Measurements from ENCODE around the gene ABHD10.

Gene ABHD10

DNA sequence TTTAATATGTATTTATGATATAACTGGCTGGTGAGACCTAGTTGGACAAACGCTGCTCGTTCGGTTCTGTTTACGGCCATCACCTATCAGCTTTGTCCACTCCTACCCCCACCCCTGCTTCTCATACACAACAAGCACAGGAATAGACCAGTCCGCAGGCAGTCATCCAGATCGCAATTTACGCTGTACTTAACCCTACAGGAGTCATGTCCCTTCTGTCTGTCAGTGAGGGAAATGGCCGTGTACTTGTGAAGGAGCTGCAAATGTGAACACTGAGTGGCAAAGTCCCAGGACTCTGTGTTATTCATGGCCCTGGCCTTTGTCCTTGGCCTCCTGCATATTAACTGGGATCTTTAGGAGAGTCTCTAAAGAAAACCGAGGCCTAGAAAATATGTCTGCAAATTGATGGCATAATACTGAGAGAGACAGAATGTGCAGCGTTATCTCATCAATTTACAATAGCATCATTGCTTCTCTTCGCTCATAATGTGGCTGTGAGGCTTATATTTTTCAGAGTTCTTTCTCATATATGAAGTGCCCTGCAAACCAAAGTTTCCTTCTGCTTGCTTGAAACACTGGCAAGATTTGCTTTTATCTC lies 7.2 kb upstream of the ABHD10 start:
- DNase-seq: no peak
- no peak for TF ChIP-seq POLR2A (IDR thresholded peaks at IDR 0.05; ENCODE audit: low read length)
- TF ChIP-seq GATA1 (IDR thresholded peaks at IDR 0.05; ENCODE audit: low read depth, low read length): no peak

- DNase-seq: no peak
- TF ChIP-seq GATA1 (IDR thresholded peaks at IDR 0.05; ENCODE audit: low read depth, low read length) (no peak), POLR2A (IDR thresholded peaks at IDR 0.05; ENCODE audit: low read length) (no peak)
Measured at GRCh38 chr3:111972891-111973290, 5.9 kb upstream of the ABHD10 start.

- no peak for TF ChIP-seq GATA1 (IDR thresholded peaks at IDR 0.05; ENCODE audit: low read depth, low read length)
- TF ChIP-seq POLR2A (IDR thresholded peaks at IDR 0.05; ENCODE audit: low read length): no peak
- no peak for DNase-seq
Measured at GRCh38 chr3:111975131-111975530, 3.7 kb upstream of the ABHD10 start.

- TF ChIP-seq GATA1 (IDR thresholded peaks at IDR 0.05; ENCODE audit: low read depth, low read length) (no peak), POLR2A (IDR thresholded peaks at IDR 0.05; ENCODE audit: low read length) (no peak)
- no peak for DNase-seq
Measured at GRCh38 chr3:111976254-111976653, 2.6 kb upstream of the ABHD10 start.

DNA sequence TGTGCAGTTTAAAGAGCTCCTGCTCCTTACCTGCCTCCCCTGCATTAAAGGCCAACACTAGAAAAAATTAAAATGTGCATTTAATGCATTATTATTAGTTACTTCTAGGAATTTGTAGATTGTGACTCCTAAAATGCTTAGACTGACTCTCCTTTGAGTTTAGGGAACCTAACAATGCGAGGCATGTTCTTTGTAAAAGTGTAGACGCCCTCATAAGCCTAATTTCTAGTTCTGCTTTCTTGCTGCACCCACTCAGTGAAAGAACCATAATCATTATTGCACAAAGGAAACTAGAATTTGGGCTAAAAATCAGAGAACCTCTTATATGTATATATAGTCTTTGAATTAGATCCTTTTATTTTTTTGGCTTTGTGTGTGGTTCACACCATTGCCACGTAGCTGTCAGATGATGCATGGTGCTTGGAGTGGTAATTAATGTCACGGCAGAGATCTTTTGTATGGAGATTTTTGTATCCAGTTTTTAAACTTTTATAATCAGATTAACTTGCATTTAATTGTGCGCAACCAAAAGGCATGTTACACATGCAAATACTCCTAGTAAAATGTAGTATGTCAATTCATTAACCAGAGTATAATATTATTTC lies 710 bp downstream of the ABHD10 start:
- DNase-seq: peak; percentile 45 to 62
- TF ChIP-seq GATA1 (IDR thresholded peaks at IDR 0.05; ENCODE audit: low read depth, low read length): no peak
- TF ChIP-seq POLR2A (IDR thresholded peaks at IDR 0.05; ENCODE audit: low read length): no peak

DNA sequence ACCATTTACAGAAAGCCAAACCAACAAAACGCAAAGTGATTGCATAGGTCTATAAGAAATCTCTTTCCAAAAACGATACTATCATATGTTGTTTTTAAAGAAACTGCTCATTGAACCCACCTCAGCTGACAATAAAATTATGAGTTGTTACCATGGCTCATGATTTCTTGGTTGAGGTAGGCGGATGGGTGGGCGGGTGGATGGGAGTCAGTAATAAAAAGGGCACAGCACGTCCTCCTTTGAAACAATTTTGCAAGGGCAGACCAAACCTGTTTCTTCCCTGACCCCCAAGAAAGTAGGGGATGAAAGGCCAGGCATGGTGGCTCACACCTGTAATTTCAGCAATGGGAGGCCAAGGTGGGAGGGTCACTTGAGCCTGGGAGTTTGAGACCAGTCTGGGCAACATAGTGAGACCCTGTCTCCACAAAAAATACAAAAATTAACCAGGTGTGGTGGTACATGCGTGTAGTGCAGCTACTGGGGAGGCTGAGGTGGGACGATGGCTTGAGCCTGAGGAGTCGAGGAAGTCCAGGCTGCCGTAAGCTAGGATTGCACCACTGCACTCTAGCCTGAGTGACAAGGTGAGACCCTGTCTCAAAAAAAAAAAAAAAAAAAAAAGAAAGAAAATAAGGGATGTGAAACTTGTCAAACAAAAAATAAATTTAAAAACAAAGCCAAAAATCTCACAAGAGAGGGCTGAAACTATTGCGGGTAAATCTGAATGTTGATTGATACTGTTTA lies 2.1 kb downstream of the ABHD10 start:
- no peak for TF ChIP-seq GATA1 (IDR thresholded peaks at IDR 0.05; ENCODE audit: low read depth, low read length)
- no peak for TF ChIP-seq POLR2A (IDR thresholded peaks at IDR 0.05; ENCODE audit: low read length)
- DNase-seq: no peak

GRCh38 chr3:111981457-111981763 lies 2.6 kb downstream of the ABHD10 start:
- TF ChIP-seq GATA1 (IDR thresholded peaks at IDR 0.05; ENCODE audit: low read depth, low read length) (no peak), POLR2A (IDR thresholded peaks at IDR 0.05; ENCODE audit: low read length) (no peak)
- no peak for DNase-seq

DNA sequence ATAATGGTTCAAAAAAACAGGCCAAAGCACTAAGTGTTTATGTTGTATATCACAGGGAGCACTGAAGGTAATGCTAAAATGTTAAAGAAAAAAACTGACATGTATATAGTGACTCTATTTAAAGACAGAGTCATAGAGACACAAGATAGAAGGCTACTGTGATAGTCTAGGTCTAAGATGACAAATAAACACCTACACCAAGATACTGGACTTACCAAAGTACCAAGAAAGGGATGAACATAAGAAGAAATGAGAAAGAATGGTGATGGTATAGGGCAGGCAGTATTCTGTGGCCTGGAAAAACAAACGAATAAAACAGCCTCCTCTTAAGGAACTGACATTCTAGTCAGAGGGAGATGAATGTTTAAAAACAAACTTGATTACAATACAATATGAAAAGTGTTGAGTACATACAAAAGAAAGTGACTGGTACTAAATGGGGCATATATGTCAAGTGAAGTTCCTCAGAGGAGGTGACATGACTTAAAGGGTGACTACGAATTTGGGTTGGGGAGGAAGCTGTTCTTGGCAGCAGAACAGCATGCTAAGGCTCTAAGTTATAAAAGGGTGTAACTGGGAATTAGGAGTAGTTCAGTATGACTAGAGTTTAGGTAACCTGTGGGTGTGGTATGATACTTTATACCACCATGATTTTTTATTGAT lies 5.9 kb downstream of the ABHD10 start:
- TF ChIP-seq POLR2A (IDR thresholded peaks at IDR 0.05; ENCODE audit: low read length): no peak
- TF ChIP-seq GATA1 (IDR thresholded peaks at IDR 0.05; ENCODE audit: low read depth, low read length): no peak

DNA sequence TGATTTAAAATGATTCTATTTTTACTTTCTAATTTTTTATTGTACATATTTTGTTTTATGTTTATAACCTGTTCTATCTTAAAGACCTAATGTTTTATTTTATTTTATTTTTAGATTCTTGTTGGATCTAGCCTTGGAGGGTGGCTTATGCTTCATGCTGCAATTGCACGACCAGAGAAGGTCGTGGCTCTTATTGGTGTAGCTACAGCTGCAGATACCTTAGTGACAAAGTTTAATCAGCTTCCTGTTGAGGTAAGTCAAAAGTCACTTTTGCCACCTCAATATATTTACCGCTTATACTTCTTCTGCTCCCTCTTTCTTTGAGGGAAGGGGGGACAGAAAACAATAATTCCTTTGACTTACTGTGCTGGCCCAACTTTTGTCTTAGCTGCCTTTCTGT lies 8.0 kb downstream of the ABHD10 start:
- TF ChIP-seq POLR2A (IDR thresholded peaks at IDR 0.05; ENCODE audit: low read length): no peak
- no peak for TF ChIP-seq GATA1 (IDR thresholded peaks at IDR 0.05; ENCODE audit: low read depth, low read length)
- DNase-seq: no peak

More for the DNA sequence above, 5.9 kb downstream of the ABHD10 start:
- DNase-seq: no peak

DNA sequence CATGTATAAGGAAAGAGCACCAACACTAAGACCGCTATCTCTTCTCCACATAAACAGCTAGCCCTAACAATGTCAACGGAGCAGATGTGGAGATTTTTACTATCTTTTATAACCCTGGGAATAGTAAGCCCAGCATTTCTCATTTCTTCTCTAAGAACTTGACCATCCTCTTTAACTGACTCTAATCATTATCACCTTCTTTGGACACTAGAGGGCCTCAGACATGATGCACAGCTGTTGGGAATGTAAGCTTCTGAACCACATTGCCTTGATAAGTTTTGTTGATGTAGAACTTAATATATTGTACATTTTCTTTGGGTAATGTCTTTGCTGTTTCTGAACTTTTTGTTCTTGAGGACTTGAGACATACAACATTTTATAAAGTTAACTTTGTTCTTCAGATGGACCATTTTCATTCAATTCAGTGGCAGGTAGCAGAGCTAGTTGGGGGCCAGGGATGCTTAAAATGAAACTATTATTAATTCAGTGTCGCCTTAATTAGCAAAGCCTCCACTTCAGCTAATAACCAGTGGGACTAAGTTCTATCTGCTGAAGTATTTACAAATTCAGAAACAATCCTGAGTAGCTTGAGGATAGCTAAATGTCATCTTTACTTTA lies 10.3 kb downstream of the ABHD10 start:
- TF ChIP-seq GATA1 (IDR thresholded peaks at IDR 0.05; ENCODE audit: low read depth, low read length) (no peak), POLR2A (IDR thresholded peaks at IDR 0.05; ENCODE audit: low read length) (no peak)
- peak; percentile 48 to 59 for DNase-seq

DNA sequence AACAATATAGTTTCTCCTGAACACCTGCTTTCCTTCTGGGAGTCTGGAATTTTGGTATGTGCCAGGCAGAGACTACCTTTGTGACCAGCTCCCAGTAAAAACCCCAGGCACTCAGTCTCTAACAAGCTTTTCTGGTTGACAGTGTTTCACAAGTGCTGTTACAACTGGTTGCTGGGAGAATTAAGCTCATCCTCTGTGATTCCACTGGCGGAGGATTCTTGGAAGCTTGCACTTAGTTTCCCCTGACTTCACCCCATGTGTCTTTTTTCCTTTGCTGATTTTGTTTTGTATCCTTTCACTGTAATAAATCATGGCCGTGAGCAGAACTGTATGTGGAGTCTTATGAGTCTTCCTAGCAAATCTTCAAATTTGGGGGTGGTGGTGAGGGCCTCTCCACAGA lies 14.2 kb downstream of the ABHD10 start:
- TF ChIP-seq POLR2A (IDR thresholded peaks at IDR 0.05; ENCODE audit: low read length) (no peak), GATA1 (IDR thresholded peaks at IDR 0.05; ENCODE audit: low read depth, low read length) (no peak)
- no peak for DNase-seq

GRCh38 chr3:111998636-111999483 lies 20.0 kb downstream of the ABHD10 start, which contains the start of gene TAGLN3:
TSS of gene TAGLN3 (plus strand) at chr3:111998922. CDS start at chr3:111999423, 501 bp downstream.
- no peak for TF ChIP-seq POLR2A (IDR thresholded peaks at IDR 0.05; ENCODE audit: low read length)
- TF ChIP-seq GATA1 (IDR thresholded peaks at IDR 0.05; ENCODE audit: low read depth, low read length): no peak
- no peak for DNase-seq

All from erythroblast (primary cell).